Effector memory CD4-positive, alpha-beta T cell (primary cell): ENCODE results near the gene SLC6A6.

Experiments used
- DNase-seq, 3 donors: peaks; one replicate each; pipeline ENCODE4 v3.0.0-alpha.2; 2020
- H3K27ac ChIP-seq: 2 replicates; pipeline ENCODE4 v1.7.0; 2013; ENCODE audit warnings: mild to moderate bottlenecking, low read length, moderate library complexity; ENCODE audit not compliant: insufficient read depth, poor library complexity, severe bottlenecking
- H3K27me3 ChIP-seq: replicated peaks from 2 replicates; pipeline ENCODE4 v1.7.0; 2013; ENCODE audit warnings: mild to moderate bottlenecking, low read length; ENCODE audit not compliant: insufficient read depth, control insufficient read depth, poor library complexity, severe bottlenecking
- H3K36me3 ChIP-seq: 2 replicates; pipeline ENCODE4 v1.7.0; 2013; ENCODE audit warnings: mild to moderate bottlenecking, low read length, moderate library complexity; ENCODE audit not compliant: control insufficient read depth, insufficient read depth
- H3K4me1 ChIP-seq: 2 replicates; pipeline ENCODE4 v1.7.0; 2013; ENCODE audit warnings: low read length, mild to moderate bottlenecking; ENCODE audit not compliant: control insufficient read depth, insufficient read depth, poor library complexity, severe bottlenecking
- H3K4me3 ChIP-seq: 2 replicates; pipeline ENCODE4 v1.7.0; 2013; ENCODE audit warnings: low read length, low read depth, mild to moderate bottlenecking; ENCODE audit not compliant: insufficient read depth, poor library complexity, severe bottlenecking
- H3K9me3 ChIP-seq: 2 replicates; pipeline ENCODE4 v1.7.0; 2013; ENCODE audit warnings: mild to moderate bottlenecking, low read length, moderate library complexity; ENCODE audit not compliant: control insufficient read depth

SLC6A6 gene

DNA sequence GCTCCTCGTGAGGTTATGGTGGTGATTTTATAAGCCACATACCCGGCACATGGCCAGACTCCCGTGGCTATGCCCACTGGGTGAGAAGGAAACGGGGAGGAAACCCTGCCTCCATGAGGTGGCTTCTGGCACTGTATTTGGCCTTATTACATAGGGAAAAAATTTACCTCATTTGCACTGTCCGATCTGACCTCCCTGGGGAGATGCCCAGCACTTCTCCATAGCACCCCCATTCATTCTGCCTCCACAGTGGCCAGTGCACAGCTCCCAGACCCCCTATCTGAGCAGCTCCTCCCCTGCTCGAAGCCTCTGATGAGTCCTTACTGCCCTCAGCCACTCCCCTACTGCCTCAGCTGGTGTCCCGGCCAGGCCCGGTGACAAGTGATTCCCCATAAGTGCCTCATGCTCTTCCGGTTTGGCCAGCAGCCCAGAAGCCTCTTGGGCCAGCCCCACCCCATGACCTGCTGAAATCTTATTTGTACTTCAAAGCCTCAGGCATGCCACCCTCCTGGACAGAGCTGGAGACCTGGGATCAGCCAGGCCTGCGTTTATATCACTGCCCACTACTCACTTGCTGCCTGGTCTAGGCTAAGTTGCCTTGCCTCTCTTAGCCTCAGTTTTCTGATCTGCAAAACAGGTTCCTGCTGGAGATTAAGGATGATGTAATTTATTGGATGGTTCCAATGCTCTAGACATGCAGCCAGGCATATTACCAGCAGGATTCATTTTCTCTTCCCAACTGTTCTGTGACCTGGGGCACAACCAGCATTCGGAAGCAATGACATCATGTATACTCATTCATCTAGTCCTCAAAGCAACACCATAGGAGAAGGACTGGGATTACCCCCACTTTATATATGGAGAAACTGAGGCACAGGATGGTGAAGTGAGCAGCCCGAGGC is 30.6 kb upstream of the SLC6A6 start:
- Histone ChIP-seq H3K27me3 (no peaks in the 10 kb centered on the region), H3K36me3 (no peaks in the 10 kb centered on the region), H3K4me3 (no peak overlapping the region), H3K4me1 (peaks cover 3% of the 10 kb centered on the region), H3K27ac (no peak overlapping the region), H3K9me3 (no peaks in the 10 kb centered on the region)
- DNase-seq, result no peak

- H3K27me3 ChIP-seq, result no peaks in the 10 kb centered on the region
- peaks cover 8% of the 10 kb centered on the region for H3K4me1 ChIP-seq
- DNase-seq, result no peak
- no peak overlapping the region for H3K4me3 ChIP-seq
- no peaks in the 10 kb centered on the region for H3K36me3 ChIP-seq
- H3K27ac ChIP-seq, result no peak overlapping the region
- no peaks in the 10 kb centered on the region for H3K9me3 ChIP-seq
Measured at GRCh38 chr3:14372587-14372986, 29.8 kb upstream of the SLC6A6 start.

GRCh38 chr3:14373753-14374376 is 28.5 kb upstream of the SLC6A6 start:
- Histone ChIP-seq H3K36me3 (no peaks in the 10 kb centered on the region), H3K4me3 (no peak overlapping the region), H3K27me3 (no peaks in the 10 kb centered on the region), H3K9me3 (no peaks in the 10 kb centered on the region), H3K4me1 (peaks cover 13% of the 10 kb centered on the region), H3K27ac (no peak overlapping the region)
- no peak for DNase-seq

- Histone ChIP-seq H3K4me1 (peaks cover 13% of the 10 kb centered on the region), H3K4me3 (no peak overlapping the region), H3K9me3 (no peaks in the 10 kb centered on the region), H3K36me3 (no peaks in the 10 kb centered on the region), H3K27me3 (no peaks in the 10 kb centered on the region), H3K27ac (no peak overlapping the region)
- no peak for DNase-seq
Measured at GRCh38 chr3:14374444-14374883, 27.9 kb upstream of the SLC6A6 start.

DNA sequence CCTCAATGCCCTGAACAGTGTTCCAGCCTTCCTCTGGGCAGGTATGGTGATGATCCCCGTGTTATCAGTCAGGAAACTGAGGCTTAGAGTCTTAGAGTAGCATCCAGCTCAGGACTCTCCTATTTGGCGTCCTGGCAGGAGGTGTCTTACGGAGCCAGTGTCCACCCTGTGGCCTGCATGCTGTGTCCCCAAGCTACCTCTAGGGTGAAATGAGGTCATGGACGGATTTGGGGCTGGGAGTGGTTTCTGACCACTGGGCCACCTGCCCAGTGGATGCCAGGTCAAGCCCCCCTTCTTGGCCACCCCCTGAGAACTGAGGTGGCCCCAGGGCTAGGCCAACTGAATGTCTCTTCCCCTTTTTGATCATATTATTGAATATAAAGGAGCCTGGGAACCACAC is 27.2 kb upstream of the SLC6A6 start:
- H3K4me1 ChIP-seq, result peaks cover 13% of the 10 kb centered on the region
- H3K9me3 ChIP-seq, result no peaks in the 10 kb centered on the region
- H3K4me3 ChIP-seq, result no peak overlapping the region
- DNase-seq, result no peak
- H3K36me3 ChIP-seq, result no peaks in the 10 kb centered on the region
- H3K27ac ChIP-seq, result no peak overlapping the region
- no peaks in the 10 kb centered on the region for H3K27me3 ChIP-seq

DNA sequence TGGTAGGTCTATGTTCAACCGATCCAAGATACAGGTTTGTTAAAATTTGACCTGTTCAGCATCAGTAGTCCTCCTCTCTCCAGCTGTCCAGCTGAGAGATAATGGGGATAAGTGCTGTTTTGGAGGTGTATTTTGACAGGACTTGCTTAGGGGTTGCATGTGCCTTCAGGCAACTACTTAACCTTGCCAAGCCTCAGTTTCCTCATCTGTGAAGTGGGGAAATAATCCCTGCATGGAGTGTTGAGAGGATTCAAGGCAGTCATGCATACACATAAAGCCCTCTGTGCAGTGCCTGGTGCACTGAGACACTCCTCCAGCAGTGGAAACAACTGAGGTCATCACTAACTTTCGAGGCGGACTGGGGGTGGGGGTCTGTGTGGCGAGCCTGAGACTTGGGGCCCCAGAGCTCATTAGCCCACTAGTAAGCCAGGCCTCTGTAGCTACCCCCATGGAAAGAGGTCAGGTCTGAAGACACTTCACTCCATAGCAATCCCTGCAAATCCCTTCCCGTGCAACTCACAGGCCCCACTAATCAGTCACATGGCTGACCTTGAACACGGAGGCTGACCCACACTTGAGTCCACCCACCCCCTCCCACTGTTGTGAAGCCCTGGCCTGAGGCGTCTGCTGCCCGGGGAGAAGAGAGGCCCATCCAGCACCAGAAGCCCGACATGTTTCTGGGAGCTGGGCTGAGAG is 25.9 kb upstream of the SLC6A6 start:
- Histone ChIP-seq H3K27ac (no peak overlapping the region), H3K4me3 (no peak overlapping the region), H3K4me1 (peaks cover 13% of the 10 kb centered on the region), H3K9me3 (no peaks in the 10 kb centered on the region), H3K36me3 (no peaks in the 10 kb centered on the region), H3K27me3 (no peaks in the 10 kb centered on the region)
- no peak for DNase-seq

- no peak overlapping the region for H3K4me3 ChIP-seq
- no peaks in the 10 kb centered on the region for H3K9me3 ChIP-seq
- H3K36me3 ChIP-seq, result no peaks in the 10 kb centered on the region
- peaks cover 13% of the 10 kb centered on the region for H3K4me1 ChIP-seq
- no peaks in the 10 kb centered on the region for H3K27me3 ChIP-seq
- no peak for DNase-seq
- H3K27ac ChIP-seq, result no peak overlapping the region
Measured at GRCh38 chr3:14377044-14377837, 25.2 kb upstream of the SLC6A6 start.

GRCh38 chr3:14377838-14378169 is 24.6 kb upstream of the SLC6A6 start:
- H3K9me3 ChIP-seq, result no peaks in the 10 kb centered on the region
- no peak overlapping the region for H3K4me3 ChIP-seq
- H3K4me1 ChIP-seq, result peaks cover 13% of the 10 kb centered on the region
- H3K27ac ChIP-seq, result no peak overlapping the region
- no peaks in the 10 kb centered on the region for H3K27me3 ChIP-seq
- no peaks in the 10 kb centered on the region for H3K36me3 ChIP-seq
- DNase-seq, result peak in 1 of 3 donors; percentile 34

DNA sequence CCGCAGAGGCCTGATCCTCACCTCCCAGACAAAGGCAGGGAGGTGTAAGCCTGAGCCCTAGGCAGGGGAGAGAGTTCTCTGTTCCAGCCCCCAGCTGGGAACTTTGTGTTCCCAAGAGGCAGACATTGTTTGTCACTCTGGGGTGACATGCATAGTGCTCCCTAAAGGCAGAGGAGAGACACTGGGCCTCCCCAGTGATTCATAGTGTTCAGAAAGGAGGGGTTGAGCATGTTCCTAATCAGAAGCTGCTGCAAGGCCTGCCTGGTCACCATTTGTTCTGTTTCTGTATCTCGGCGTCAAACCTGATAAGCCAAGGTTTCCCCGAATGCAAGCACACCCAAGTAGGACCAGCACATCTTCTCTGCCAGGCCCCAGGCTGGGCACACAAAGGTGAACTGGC is 24.0 kb upstream of the SLC6A6 start:
- Histone ChIP-seq H3K27me3 (no peaks in the 10 kb centered on the region), H3K4me1 (peaks cover 13% of the 10 kb centered on the region), H3K36me3 (no peaks in the 10 kb centered on the region), H3K27ac (no peak overlapping the region), H3K9me3 (no peaks in the 10 kb centered on the region), H3K4me3 (no peak overlapping the region)
- no peak for DNase-seq
